ENCODE data around the gene GARNL3.

The GARNL3 gene

GRCh38 chr9:127311239-127311741 is 46.7 kb downstream of the GARNL3 start:
- Histone ChIP-seq H3K36me3 (ENCODE audit: insufficient read depth, low read length) (no peaks in the 10 kb centered on the region), H2AFZ (ENCODE audit: low read length) (no peak overlapping the region), H3K27me3 (ENCODE audit: insufficient read depth, low read length) (no peaks in the 10 kb centered on the region), H3K4me3 (ENCODE audit: low read depth, low read length, poor library complexity, severe bottlenecking) (no peak overlapping the region), H3K9ac (ENCODE audit: low read length) (no peak overlapping the region), H3K4me1 (ENCODE audit: insufficient read depth, low read length, severe bottlenecking) (no peaks in the 10 kb centered on the region), H3K9me3 (ENCODE audit: low read length) (no peaks in the 10 kb centered on the region), H3K79me2 (ENCODE audit: insufficient read depth, low read length) (no peaks in the 10 kb centered on the region), H4K20me1 (ENCODE audit: insufficient read depth, low read length) (no peaks in the 10 kb centered on the region), H3K4me2 (ENCODE audit: low read length) (no peak overlapping the region), H3K9me2 (ENCODE audit: low read depth, low read length) (no peaks in the 10 kb centered on the region), H3K27ac (ENCODE audit: low read depth, low read length, poor library complexity, severe bottlenecking) (no peak overlapping the region), H3F3A (ENCODE audit: insufficient read depth, low read length) (no peaks in the 10 kb centered on the region)
- no peak for TF ChIP-seq EZH2 (IDR thresholded peaks at IDR 0.05; ENCODE audit: borderline replicate concordance, low read length)
- TF ChIP-seq CTCF (IDR thresholded peaks at IDR 0.05; ENCODE audit: low read length): peak; percentile 50

- H3K9ac ChIP-seq (ENCODE audit: low read length): no peak overlapping the region
- no peak overlapping the region for H3K4me2 ChIP-seq (ENCODE audit: low read length)
- H3K4me3 ChIP-seq (ENCODE audit: low read depth, low read length, poor library complexity, severe bottlenecking): no peak overlapping the region
- no peak for TF ChIP-seq CTCF (IDR thresholded peaks at IDR 0.05; ENCODE audit: low read length)
- no peak for TF ChIP-seq EZH2 (IDR thresholded peaks at IDR 0.05; ENCODE audit: borderline replicate concordance, low read length)
- no peak overlapping the region for H3K27ac ChIP-seq (ENCODE audit: low read depth, low read length, poor library complexity, severe bottlenecking)
- H3K27me3 ChIP-seq (ENCODE audit: insufficient read depth, low read length): no peaks in the 10 kb centered on the region
- no peaks in the 10 kb centered on the region for H3K4me1 ChIP-seq (ENCODE audit: insufficient read depth, low read length, severe bottlenecking)
- H3K9me3 ChIP-seq (ENCODE audit: low read length): no peaks in the 10 kb centered on the region
- no peaks in the 10 kb centered on the region for H3K79me2 ChIP-seq (ENCODE audit: insufficient read depth, low read length)
- no peaks in the 10 kb centered on the region for H3K36me3 ChIP-seq (ENCODE audit: insufficient read depth, low read length)
- no peaks in the 10 kb centered on the region for H3F3A ChIP-seq (ENCODE audit: insufficient read depth, low read length)
- H2AFZ ChIP-seq (ENCODE audit: low read length): no peak overlapping the region
- H4K20me1 ChIP-seq (ENCODE audit: insufficient read depth, low read length): no peaks in the 10 kb centered on the region
- no peaks in the 10 kb centered on the region for H3K9me2 ChIP-seq (ENCODE audit: low read depth, low read length)
These were observed 48.5 kb downstream of the GARNL3 start for GRCh38 chr9:127313042-127313560.

GRCh38 chr9:127314911-127315310 is 50.3 kb downstream of the GARNL3 start:
- TF ChIP-seq CTCF (IDR thresholded peaks at IDR 0.05; ENCODE audit: low read length): no peak
- no peak for TF ChIP-seq EZH2 (IDR thresholded peaks at IDR 0.05; ENCODE audit: borderline replicate concordance, low read length)
- Histone ChIP-seq H3F3A (ENCODE audit: insufficient read depth, low read length) (no peaks in the 10 kb centered on the region), H3K27ac (ENCODE audit: low read depth, low read length, poor library complexity, severe bottlenecking) (no peak overlapping the region), H2AFZ (ENCODE audit: low read length) (no peak overlapping the region), H4K20me1 (ENCODE audit: insufficient read depth, low read length) (no peaks in the 10 kb centered on the region), H3K79me2 (ENCODE audit: insufficient read depth, low read length) (no peaks in the 10 kb centered on the region), H3K9me2 (ENCODE audit: low read depth, low read length) (no peaks in the 10 kb centered on the region), H3K36me3 (ENCODE audit: insufficient read depth, low read length) (no peaks in the 10 kb centered on the region), H3K9ac (ENCODE audit: low read length) (no peak overlapping the region), H3K4me1 (ENCODE audit: insufficient read depth, low read length, severe bottlenecking) (no peaks in the 10 kb centered on the region), H3K27me3 (ENCODE audit: insufficient read depth, low read length) (no peaks in the 10 kb centered on the region), H3K4me3 (ENCODE audit: low read depth, low read length, poor library complexity, severe bottlenecking) (no peak overlapping the region), H3K4me2 (ENCODE audit: low read length) (no peak overlapping the region), H3K9me3 (ENCODE audit: low read length) (no peaks in the 10 kb centered on the region)

Data from OCI-LY1 (cell line).